HG03095 (cell line): ENCODE measurements around the gene SPARCL1.

Source experiments
- ATAC-seq: cut with Tn5 transposase; IDR thresholded peaks from one replicate; pipeline ENCODE4 v1.9.1; 2021; ENCODE audit warnings: moderate library complexity; ENCODE audit not compliant: unreplicated experiment

The SPARCL1 gene

DNA sequence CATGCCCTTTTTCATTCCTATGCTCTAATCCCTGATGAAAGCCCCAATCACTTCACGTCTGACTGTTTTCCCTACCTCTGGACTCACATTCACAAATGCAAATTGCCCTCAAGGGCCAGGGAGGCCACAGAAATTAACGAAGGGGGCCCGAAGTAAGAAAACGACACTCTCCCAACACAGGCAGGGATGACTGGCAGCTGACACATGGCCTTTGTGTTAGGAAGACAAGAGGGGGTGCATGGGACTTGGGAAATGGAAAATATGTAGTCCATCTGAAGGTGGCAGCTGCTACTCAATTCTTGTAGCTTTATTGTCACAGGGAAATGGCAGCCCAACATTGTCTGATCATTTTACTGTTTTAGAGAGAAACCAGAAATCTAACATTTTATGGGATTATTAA is 12.3 kb upstream of the SPARCL1 start:
- no peak for ATAC-seq

- ATAC-seq: no peak
These were observed 11.2 kb upstream of the SPARCL1 start for GRCh38 chr4:87540146-87541058.

DNA sequence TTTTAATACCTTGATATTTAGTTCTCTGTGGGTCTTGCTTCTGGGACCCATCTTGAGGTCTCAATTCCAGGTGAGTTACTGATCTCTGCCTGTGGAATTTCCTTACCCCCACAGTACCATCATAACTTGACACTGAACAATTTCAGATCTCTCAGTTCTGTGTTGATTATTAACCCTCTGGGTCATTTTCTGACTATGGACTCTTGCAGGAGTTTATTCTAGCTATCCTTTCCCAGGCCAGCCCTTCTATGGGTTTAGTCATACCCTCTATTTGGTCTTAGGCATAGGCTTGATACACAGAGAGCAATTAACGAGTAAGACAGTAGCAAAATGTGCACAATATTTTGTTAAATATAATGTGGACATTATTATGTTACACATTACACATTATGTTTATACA is 3.7 kb upstream of the SPARCL1 start:
- no peak for ATAC-seq

- no peak for ATAC-seq
These were observed 2.9 kb upstream of the SPARCL1 start for GRCh38 chr4:87532109-87532508.

- ATAC-seq: no peak
These were observed 2.4 kb upstream of the SPARCL1 start for GRCh38 chr4:87531621-87532020.

DNA sequence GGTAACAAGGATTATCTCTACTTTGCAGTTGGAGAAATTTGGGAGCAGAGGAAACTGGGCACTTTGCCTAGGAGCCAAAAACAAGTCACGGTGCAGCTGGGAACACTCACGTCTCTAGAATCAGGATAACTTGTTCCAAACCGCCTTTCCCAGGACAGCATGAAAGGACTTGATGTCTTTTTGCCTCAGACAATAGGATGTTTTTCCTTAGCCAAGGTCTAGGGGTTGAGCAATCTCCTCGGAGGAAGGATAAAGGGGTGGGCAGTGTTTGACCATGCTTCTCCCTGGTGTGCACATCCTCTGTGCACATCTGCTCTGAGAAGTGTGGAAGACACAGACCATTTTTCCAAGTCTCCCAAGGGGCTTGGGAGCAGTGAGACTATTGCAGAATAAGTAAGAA is 1.7 kb upstream of the SPARCL1 start:
- ATAC-seq: no peak

- ATAC-seq: no peak
These were observed 1.1 kb upstream of the SPARCL1 start for GRCh38 chr4:87530229-87530628.

GRCh38 chr4:87527431-87528220 is 1.6 kb downstream of the SPARCL1 start:
- ATAC-seq: no peak

DNA sequence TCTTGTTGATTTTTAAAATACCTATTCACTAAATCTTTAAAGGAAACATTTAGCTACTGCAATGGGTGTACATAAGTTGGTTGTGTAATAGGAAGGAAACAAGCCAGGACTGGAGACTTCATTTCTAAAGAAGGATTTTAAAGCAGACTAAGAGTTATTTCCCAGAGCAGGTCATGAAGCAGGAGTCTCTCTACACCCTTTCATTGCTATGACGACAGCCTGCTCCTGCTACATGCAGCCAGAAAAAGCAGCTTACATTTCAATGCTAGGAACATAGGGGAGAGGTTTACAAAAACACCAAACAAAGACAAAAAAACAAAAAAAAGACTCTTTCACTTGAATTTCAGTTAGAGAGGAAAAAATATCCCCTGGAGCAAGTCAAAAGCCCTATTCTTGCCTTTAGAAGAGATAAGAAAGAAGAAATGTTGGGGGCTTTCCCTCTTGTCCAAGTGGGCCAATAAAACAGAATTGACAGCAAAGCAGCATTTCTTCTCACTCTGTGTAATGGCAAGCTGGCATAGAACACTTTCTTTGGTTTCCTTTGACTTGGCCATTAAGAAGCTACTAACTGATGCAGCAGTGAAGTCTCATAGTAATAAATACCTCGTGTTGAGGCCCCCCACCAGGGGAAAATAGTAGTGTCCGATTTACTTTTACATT is 3.4 kb downstream of the SPARCL1 start:
- ATAC-seq: no peak

GRCh38 chr4:87524456-87524855 is 4.7 kb downstream of the SPARCL1 start:
- ATAC-seq: no peak

DNA sequence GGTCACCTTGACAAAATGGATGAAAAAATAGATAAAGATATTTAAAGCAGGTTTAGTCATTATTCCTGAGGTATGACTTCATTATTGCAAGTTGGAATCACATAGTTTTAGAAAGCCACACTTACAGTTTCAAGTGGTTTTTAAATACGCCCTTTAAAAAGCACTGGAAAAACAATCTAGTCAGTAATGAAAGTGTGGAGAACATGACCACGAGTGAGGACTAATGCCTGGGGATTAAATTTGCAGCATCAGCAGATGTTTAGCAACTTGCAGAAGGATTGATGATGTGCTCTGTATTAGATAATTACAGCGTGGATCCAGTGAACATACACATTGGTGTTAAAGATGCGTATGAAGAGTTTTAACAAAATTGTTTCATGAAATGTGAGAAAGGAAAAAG is 5.9 kb downstream of the SPARCL1 start:
- ATAC-seq: no peak

- peak; percentile 65 for ATAC-seq
These were observed 7.3 kb downstream of the SPARCL1 start for GRCh38 chr4:87521757-87522374.

GRCh38 chr4:87521319-87521718 is 7.9 kb downstream of the SPARCL1 start:
- no peak for ATAC-seq

DNA sequence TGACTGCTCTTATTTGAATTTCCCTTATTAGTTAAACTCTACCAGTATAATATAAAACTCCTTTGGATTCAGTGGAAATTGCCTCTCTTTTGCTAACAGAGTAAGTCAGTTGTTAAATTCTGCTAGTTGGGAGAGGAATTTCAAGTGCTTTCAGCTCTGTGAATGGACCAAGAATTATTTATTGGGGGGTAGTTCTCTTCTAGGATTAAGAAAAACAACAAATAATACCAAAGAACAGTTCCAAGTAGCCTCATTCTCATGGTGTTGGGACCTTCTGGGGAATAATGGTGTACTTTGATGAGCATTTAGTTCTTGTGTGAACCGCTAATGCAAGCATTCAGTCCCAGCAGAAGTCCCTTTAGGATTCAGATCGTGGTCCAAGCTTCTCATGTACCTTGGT is 11.6 kb downstream of the SPARCL1 start:
- no peak for ATAC-seq

DNA sequence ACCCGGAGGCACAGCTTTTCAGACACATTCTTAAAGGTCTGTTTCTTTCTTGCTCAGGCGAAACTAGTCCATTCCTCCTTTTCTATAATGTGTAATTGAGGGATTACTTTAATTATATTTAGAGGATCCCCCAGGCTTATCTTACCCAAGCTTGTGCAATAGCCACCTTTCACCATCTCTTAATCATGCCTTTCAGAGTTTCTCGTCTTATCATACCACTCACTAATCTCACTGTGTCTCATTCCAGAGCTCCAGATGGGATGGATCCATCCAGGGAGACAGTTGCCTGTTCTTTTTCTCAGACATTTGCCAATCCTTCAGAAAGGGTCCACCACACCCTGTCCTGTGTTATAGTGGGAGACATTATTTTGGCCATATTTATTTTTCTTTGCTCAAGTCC is 12.5 kb downstream of the SPARCL1 start:
- ATAC-seq: no peak

- no peak for ATAC-seq
These were observed 16.8 kb downstream of the SPARCL1 start for GRCh38 chr4:87512400-87512799.

DNA sequence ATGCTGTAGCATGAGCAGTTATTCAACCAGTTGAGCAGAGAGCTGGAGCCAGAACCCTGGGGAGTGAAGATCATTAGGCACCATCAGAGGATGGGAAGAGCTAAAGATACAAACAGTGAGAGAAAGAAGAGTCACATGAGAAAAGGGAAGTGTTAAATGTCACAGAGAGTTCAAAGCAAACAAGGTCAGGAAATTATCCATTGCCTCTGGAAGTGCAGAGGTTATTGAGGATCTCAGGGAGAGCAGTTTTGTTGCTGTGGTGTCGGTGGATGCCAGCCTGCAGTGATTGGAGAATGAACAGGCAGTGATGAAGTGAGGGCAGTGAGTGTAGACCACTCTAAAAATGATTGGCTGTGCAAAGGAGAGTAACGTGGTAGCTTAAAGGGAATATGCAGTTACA is 17.7 kb downstream of the SPARCL1 start:
- no peak for ATAC-seq

GRCh38 chr4:87510747-87511146 is 18.4 kb downstream of the SPARCL1 start:
- no peak for ATAC-seq

DNA sequence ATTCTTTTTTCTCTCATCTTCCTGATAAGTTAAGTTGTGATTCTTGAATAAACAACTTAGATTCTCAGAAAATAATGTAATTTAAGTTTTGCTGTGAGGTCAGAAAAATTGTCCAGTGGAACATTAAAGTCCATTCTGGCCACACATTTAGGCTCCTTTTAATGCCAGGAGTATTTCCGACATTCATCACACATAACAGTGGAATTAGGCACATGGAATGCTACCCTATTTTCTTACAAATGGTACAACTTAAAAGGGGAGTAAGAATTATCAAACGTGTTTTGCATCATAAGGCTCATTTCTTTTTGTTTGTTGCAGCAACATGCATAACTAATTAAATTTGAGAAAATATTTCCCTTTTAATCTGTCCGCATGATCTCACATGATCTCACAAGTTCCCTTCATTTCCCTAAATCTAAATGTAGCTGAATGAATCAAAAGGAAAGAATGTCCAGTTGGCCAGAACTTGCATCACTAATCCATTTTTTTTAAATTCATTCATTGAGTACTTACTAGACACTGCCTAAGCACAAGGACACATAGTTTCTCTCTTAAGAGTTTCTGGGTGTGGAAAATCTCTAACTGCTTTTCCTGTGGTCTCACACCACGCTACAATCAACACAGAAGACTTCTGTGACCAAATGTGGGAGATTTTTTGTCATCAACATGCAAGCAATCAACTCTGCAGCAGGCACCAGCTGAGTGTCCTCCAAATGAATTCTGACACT is 22.0 kb downstream of the SPARCL1 start:
- ATAC-seq: no peak

DNA sequence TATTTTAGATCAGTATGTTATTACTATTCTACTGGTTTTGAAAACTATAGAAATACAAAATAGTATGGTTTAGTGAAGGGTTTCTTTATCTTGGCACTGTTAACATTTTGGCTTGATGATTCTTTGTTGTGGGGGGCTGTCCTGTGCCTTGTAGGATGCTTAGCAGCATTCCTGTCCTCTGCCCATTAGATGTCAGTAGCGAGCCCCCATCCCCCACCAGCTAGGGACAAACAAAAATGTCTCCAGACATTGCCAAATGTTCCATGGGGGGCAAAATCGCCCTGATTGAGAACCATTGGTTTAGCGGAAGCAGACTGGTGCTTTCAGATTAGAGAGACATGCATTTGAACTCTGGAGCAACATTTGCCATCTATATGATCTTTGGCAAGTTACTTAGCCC is 23.3 kb downstream of the SPARCL1 start:
- no peak for ATAC-seq
